HG03342 (cell line): ENCODE results near the gene NBAS.
"Not testable (repeated sequence)": the region's sequence is repeated elsewhere in the genome, so short reads cannot be mapped to it uniquely, and the experiment has no call there.

Experiments
- ATAC-seq: cut with Tn5 transposase; IDR thresholded peaks from one replicate; pipeline ENCODE4 v1.9.1; 2021; ENCODE audit warnings: mild to moderate bottlenecking, moderate library complexity; ENCODE audit not compliant: unreplicated experiment

Gene NBAS

GRCh38 chr2:15561574-15562344, 625 bp upstream of the NBAS start:
- peak; percentile 28 for ATAC-seq

GRCh38 chr2:15560140-15560987, 770 bp downstream of the NBAS start:
- ATAC-seq, result peak; percentile 39

- ATAC-seq, result no peak
Measured at GRCh38 chr2:15559379-15560139, 1.6 kb downstream of the NBAS start.

GRCh38 chr2:15557887-15558311, 3.2 kb downstream of the NBAS start:
- ATAC-seq, result no peak

GRCh38 chr2:15556311-15556930, 4.7 kb downstream of the NBAS start:
- no peak for ATAC-seq

GRCh38 chr2:15555760-15556193, 5.4 kb downstream of the NBAS start:
- ATAC-seq, result no peak

- ATAC-seq, result no peak
Measured at GRCh38 chr2:15554525-15555218, 6.5 kb downstream of the NBAS start.

GRCh38 chr2:15553951-15554350, 7.2 kb downstream of the NBAS start:
- no peak for ATAC-seq

GRCh38 chr2:15553519-15553918, 7.6 kb downstream of the NBAS start:
- no peak for ATAC-seq

GRCh38 chr2:15548974-15549373, 12.2 kb downstream of the NBAS start:
- ATAC-seq, result no peak

GRCh38 chr2:15547115-15547876, 13.8 kb downstream of the NBAS start:
- ATAC-seq, result no peak

GRCh38 chr2:15546297-15547098, 14.6 kb downstream of the NBAS start:
- ATAC-seq, result no peak

GRCh38 chr2:15544227-15544626, 16.9 kb downstream of the NBAS start:
- no peak for ATAC-seq

- ATAC-seq, result no peak
Measured at GRCh38 chr2:15543541-15543940, 17.6 kb downstream of the NBAS start.

GRCh38 chr2:15543053-15543452, 18.1 kb downstream of the NBAS start:
- no peak for ATAC-seq

GRCh38 chr2:15542269-15542668, 18.9 kb downstream of the NBAS start:
- ATAC-seq, result not testable (repeated sequence)

- peak; percentile 37 for ATAC-seq
Measured at GRCh38 chr2:15540523-15540922, 20.6 kb downstream of the NBAS start.

- peak; percentile 89 for ATAC-seq
Measured at GRCh38 chr2:15539999-15540398, 21.1 kb downstream of the NBAS start.

- ATAC-seq, result no peak
Measured at GRCh38 chr2:15538792-15539191, 22.3 kb downstream of the NBAS start.
